NCI-H345 (cell line): ENCODE measurements around the gene UNC13A.
"Not testable (repeated sequence)": the region's sequence is repeated elsewhere in the genome, so short reads cannot be mapped to it uniquely, and the experiment has no call there.

Experiments
- DNase-seq: peaks from one replicate; lab custom pipeline; 2025; lab: John Stamatoyannopoulos, UW

The UNC13A gene

GRCh38 chr19:17570291-17570690 lies 117.9 kb downstream of the UNC13A start:
- DNase-seq, result not testable (repeated sequence)

- no peak for DNase-seq
Measured at GRCh38 chr19:17567940-17568339, 120.2 kb downstream of the UNC13A start.

- DNase-seq, result no peak
Measured at GRCh38 chr19:17565611-17566010, 122.5 kb downstream of the UNC13A start.

- no peak for DNase-seq
Measured at GRCh38 chr19:17564781-17565180, 123.4 kb downstream of the UNC13A start.

DNA sequence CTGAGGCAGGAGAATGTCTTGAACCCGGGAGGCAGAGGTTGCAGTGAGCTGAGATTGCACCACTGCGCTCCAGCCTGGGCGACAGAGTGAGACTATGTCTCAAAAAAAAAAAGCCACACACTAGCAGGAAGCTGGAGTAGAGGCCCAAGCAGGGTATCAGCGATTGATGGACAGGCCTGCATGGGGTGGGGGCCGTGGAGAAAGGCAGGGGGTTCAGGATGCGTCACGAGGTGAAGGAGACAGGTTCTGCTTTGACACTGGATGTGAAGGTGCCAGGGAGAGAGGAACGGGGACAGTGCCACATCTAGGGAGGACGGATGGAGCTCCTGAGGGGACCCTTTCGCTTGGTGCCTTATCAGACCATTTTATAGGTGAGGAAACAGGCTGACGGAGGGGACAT lies 125.6 kb downstream of the UNC13A start:
- no peak for DNase-seq

DNA sequence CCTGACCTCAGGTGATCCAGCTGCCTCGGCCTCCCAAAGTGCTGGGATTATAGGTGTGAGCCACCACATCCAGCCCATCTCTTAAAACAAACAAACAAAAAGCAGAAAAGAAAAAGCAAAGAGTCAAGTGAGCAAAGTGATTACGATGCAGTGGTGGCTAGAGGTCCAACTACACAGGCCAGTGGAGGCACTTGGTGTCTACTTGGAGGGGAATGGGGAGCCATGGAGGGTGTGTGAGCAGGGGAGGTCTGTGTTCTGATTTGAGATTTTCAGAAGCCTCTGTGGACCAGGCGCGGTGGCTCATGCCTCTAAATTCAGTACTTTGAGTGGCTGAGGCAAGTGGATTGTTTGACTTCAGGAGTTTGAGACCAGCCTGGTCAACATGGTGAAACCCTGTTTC lies 126.1 kb downstream of the UNC13A start:
- DNase-seq, result no peak

DNA sequence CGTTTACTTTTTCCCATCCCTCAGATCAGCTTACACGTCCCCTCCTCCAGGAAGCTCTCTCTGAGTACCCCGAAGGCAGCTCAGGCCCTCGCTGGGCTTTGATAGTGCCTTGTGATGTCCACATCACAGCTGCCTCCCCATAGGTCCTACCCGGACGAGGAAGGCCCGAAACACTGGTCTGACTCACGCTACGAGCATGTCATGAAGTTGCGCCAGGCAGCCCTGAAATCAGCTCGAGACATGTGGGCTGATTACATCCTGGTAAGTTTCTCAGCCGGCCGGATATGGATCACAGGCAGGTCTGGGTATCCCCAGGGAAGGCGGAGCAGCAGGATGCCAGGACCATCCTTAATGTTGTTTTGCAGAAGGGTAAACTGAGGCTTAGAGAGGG lies 128.0 kb downstream of the UNC13A start:
- no peak for DNase-seq

DNA sequence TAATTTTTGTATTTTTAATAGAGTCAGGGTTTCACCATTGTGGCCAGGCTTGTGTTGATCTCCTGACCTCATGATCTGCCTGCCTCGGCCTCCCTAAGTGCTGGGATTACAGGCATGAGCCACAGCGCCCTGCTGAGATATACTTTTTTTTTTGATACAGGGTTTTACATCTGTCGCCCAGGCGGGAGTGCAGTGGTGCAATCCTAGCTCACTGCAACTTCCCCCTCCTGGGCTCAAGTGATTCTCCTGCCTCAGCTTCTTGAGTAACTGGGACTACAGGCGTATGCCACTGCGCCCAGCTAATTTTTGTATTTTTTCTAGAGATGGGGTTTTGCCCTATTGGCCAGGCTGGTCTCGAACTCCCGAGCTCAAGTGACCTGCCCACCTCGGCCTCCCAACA lies 130.7 kb downstream of the UNC13A start:
- no peak for DNase-seq

GRCh38 chr19:17556995-17557394 lies 131.2 kb downstream of the UNC13A start:
- DNase-seq, result no peak

- peak; percentile 25 for DNase-seq
Measured at GRCh38 chr19:17555929-17556813, 132.0 kb downstream of the UNC13A start.

GRCh38 chr19:17555480-17555928 lies 132.7 kb downstream of the UNC13A start, which contains the start of gene COLGALT1:
Gene COLGALT1, plus strand, starts transcription at chr19:17555649. Its CDS starts 65 bp downstream, at chr19:17555714.
- peak; percentile 93 for DNase-seq

DNA sequence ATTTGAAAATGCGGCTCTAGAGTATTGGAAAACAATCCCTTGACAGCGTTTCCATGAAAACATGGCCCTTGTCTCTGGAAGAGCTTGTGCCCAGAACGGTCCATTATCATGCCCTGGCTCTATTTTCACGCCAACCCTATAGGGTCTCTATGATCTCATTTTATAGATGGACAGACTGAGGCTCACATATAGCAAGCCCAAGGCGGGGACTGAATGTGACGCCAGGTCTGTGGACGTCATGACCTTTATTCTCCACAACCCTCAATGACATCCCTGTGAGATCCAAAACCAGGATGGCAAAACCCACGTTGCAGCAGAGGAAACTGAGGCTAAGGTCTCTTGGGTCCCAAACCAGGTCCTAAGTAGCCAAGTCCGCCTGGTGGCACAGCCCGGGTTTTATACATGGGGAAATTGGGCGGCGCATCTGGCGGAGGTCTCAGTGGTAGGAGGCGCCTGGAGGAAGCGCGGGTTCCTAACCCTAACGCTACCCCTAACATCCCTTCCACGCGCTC lies 133.1 kb downstream of the UNC13A start:
- no peak for DNase-seq

- DNase-seq, result no peak
Measured at GRCh38 chr19:17553256-17553655, 134.9 kb downstream of the UNC13A start.

DNA sequence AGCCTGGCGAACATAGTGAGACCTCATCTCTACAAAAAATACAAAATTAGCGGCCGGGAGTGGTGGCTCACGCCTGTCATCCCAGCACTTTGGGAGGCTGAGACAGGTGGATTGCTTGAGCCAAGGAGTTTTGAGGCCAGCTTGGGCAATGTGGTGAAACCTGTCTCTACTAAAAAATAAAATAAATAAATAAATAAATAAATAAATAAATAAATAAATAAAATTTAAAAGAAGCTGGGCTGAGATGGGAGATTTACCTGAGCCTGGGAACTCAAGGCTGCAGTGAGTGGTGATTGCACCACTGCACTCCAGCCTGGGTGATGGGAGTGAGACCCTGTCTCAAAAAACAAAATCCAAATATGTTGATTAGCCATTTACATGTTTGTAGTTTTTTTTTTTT lies 135.4 kb downstream of the UNC13A start:
- DNase-seq, result not testable (repeated sequence)
